Tibial artery (tissue), 4 donors: ENCODE results near the gene NIPAL3.

Source experiments
- DNase-seq, 2 donors: peaks; one replicate each; pipeline ENCODE4 v3.0.0-alpha.2; 2019
- H3K27ac ChIP-seq, 2 donors: fragments of 200-600 bp; sonication (generic) in 1 of 2; 1 replicate in 1 of 2; 2 replicates in 1 of 2; pipeline ENCODE4 v1.5.1; 2018 to 2019; ENCODE audit warnings: mild to moderate bottlenecking in 1 of 2
- H3K27me3 ChIP-seq, 2 donors: fragments of 200-600 bp; sonication (generic) in 1 of 2; one replicate each; pipeline versions ENCODE4 v1.5.1 to v1.6.0; 2016 to 2019
- H3K36me3 ChIP-seq, 3 donors: fragments of 200-600 bp; sonication (generic) in 2 of 3; one replicate each; pipeline ENCODE4 v1.5.1; 2016 to 2019; ENCODE audit warnings: mild to moderate bottlenecking in 2 of 3
- H3K4me1 ChIP-seq, 4 donors: fragments of 200-600 bp; sonication (generic) in 2 of 4; 1 replicate in 3 of 4; 2 replicates in 1 of 4; pipeline ENCODE4 v1.5.1; 2016 to 2019
- H3K4me3 ChIP-seq, 2 donors: fragments of 200-600 bp; sonication (generic) in 1 of 2; 1 replicate in 1 of 2; 2 replicates in 1 of 2; pipeline ENCODE4 v1.5.1; 2018 to 2019; ENCODE audit warnings: mild to moderate bottlenecking in 2 of 2
- H3K9me3 ChIP-seq, 3 donors: fragments of 200-600 bp; sonication (generic) in 1 of 3; one replicate each; pipeline ENCODE4 v1.5.1; 2016 to 2019
- CTCF ChIP-seq, 2 experiments: fragments of 200-600 bp in 1 of 2; fragments of 450-650 bp in 1 of 2; IDR thresholded peaks; one replicate each; pipeline ENCODE4 v1.5.1; 2017 to 2019; ENCODE audit warnings: antibody characterized with exemption in 2 of 2, mild to moderate bottlenecking in 1 of 2, moderate library complexity in 1 of 2
- intact Hi-C: fragments of 100-400 bp; cut with DNase I; formaldehyde crosslinking; loops from one replicate; pipeline ENCODE4 v1.15.0; 2023; ENCODE audit warnings: low total_unique reads

NIPAL3 gene

GRCh38 chr1:24481101-24481500 is 65.5 kb downstream of the NIPAL3 start:
- TF ChIP-seq CTCF (IDR thresholded peaks at IDR 0.05): no peak
- intact Hi-C loops: no loop called here
- no peak overlapping the region for H3K27ac ChIP-seq

GRCh38 chr1:24481843-24482610 is 66.4 kb downstream of the NIPAL3 start:
- Histone ChIP-seq H3K27me3 (peaks cover 0 to 6% of the 10 kb centered on the region in 2 donors), H3K4me3 (no peak overlapping the region), H3K36me3 (no peaks in the 10 kb centered on the region), H3K27ac (no peak overlapping the region), H3K4me1 (no peaks in the 10 kb centered on the region), H3K9me3 (no peaks in the 10 kb centered on the region)
- no peak for DNase-seq
- no peak for TF ChIP-seq CTCF (IDR thresholded peaks at IDR 0.05)
- intact Hi-C loops: no loop called here

More at GRCh38 chr1:24481101-24481500, 65.5 kb downstream of the NIPAL3 start:
- peaks cover 0 to 6% of the 10 kb centered on the region in 2 donors for H3K27me3 ChIP-seq
- DNase-seq: no peak
- no peaks in the 10 kb centered on the region for H3K9me3 ChIP-seq
- no peaks in the 10 kb centered on the region for H3K4me1 ChIP-seq
- no peaks in the 10 kb centered on the region for H3K36me3 ChIP-seq
- no peak overlapping the region for H3K4me3 ChIP-seq

- no peak for DNase-seq
- H3K27ac ChIP-seq: no peak overlapping the region
- no peak for TF ChIP-seq CTCF (IDR thresholded peaks at IDR 0.05)
- H3K36me3 ChIP-seq: no peaks in the 10 kb centered on the region
- no peak overlapping the region for H3K4me3 ChIP-seq
- no peaks in the 10 kb centered on the region for H3K9me3 ChIP-seq
- peaks cover 0 to 8% of the 10 kb centered on the region in 2 donors for H3K27me3 ChIP-seq
- intact Hi-C loops: no loop called here
- no peaks in the 10 kb centered on the region for H3K4me1 ChIP-seq
Measured at GRCh38 chr1:24483441-24483840, 67.8 kb downstream of the NIPAL3 start.

- TF ChIP-seq CTCF (IDR thresholded peaks at IDR 0.05): no peak
- Histone ChIP-seq H3K27ac (no peak overlapping the region), H3K27me3 (peaks cover 0 to 5% of the 10 kb centered on the region in 2 donors), H3K36me3 (no peaks in the 10 kb centered on the region), H3K4me3 (no peak overlapping the region), H3K4me1 (no peaks in the 10 kb centered on the region), H3K9me3 (no peaks in the 10 kb centered on the region)
- intact Hi-C loops: no loop called here
- DNase-seq: no peak
Measured at GRCh38 chr1:24484199-24484598, 68.6 kb downstream of the NIPAL3 start.

- Histone ChIP-seq H3K27ac (no peak overlapping the region), H3K36me3 (no peaks in the 10 kb centered on the region), H3K9me3 (peaks cover 0 to 3% (median 3%) of the 10 kb centered on the region in 3 donors), H3K27me3 (peaks cover 0 to 23% of the 10 kb centered on the region in 2 donors), H3K4me1 (no peaks in the 10 kb centered on the region), H3K4me3 (no peak overlapping the region)
- TF ChIP-seq CTCF (IDR thresholded peaks at IDR 0.05): no peak
- intact Hi-C loops: no loop called here
- DNase-seq: no peak
Measured at GRCh38 chr1:24486331-24487065, 70.9 kb downstream of the NIPAL3 start.
